ENCODE measurements around the gene LEMD2. TPM values are rescaled to one million over a fixed set of nuclear protein-coding genes. Genes with fewer than 3 reads are reported as not detected.

Gene LEMD2
- total RNA-seq, 1 experiment from 2014 or later: 43.9 TPM

DNA sequence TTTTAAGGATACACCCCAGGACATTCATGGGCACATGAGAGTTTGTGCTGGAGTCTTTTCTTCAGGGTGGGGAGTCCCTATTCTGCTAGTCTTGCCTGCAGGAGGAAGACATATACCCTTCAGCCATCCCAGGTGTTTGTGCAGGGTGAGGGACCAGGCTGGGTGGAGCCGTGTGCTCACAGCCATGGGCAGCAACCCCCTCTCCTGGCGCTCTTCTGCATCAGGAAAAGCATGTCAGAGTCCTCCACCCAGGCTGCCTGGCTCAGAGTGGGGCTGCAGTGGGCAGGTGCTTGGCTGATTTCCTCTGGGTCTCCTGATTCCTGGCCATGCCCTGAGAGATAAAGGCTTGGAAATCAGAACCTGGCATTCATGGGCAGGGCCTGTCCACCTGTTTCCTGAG lies 37.6 kb upstream of the LEMD2 start:
- no peak overlapping the region for H3K4me3 ChIP-seq (replicated peaks in 1 of 2; ENCODE audit: low read depth in 1 of 2, low read length in 2 of 2)
- H3K4me2 ChIP-seq (ENCODE audit: low read length): no peak overlapping the region
- DNase-seq (ENCODE audit: low read depth, low spot score) (no peak), ATAC-seq (no peak)
- ChIA-PET POLR2A (no interaction called here), CTCF (no interaction called here), RAD21 (ENCODE audit: low non-redundant PET in 1 of 2, low total read pairs in 2 of 2, uncharacterized antibody in 2 of 2, unreplicated experiment in 2 of 2) (no interaction called here)
- H3K9me3 ChIP-seq (ENCODE audit: control insufficient read depth in 1 of 2, insufficient read depth in 1 of 2, low read depth in 1 of 2, low read length in 2 of 2): no peaks in the 10 kb centered on the region
- no peaks in the 10 kb centered on the region for H3K9me2 ChIP-seq (ENCODE audit: insufficient read depth)
- H3K9ac ChIP-seq (ENCODE audit: low read length): no peak overlapping the region
- 0 out of 2 replicates have a peak, but pooled peaks cover 3% of the 10 kb centered on the region for H3K27me3 ChIP-seq (ENCODE audit: insufficient read depth, low read length)
- intact Hi-C loops (cut with micrococcal nuclease): no loop called here
- no peak overlapping the region for H2AFZ ChIP-seq (ENCODE audit: low read depth, low read length, poor library complexity, severe bottlenecking)
- H3K79me2 ChIP-seq (ENCODE audit: insufficient read depth, low read length): no peaks in the 10 kb centered on the region
- peaks cover 0 to 26% of the 10 kb centered on the region in 2 experiments; a peak in 3 of 4 replicates for H3K4me1 ChIP-seq (ENCODE audit: control insufficient read depth in 1 of 2, insufficient read depth in 2 of 2, low read length in 2 of 2)
- no TSS peak for BruUV-seq (replicated peaks)
- TF ChIP-seq ZFX (IDR thresholded peaks at IDR 0.05) (no peak), RAD21 (IDR thresholded peaks at IDR 0.05; ENCODE audit: low read depth) (peak; percentile 40; the same call in 1 of the 2 replicates)
- no peaks in the 10 kb centered on the region for H4K20me1 ChIP-seq (ENCODE audit: insufficient read depth)
- H3K27ac ChIP-seq (ENCODE audit: low read depth, low read length): no peak overlapping the region
- no peaks in the 10 kb centered on the region for H3K36me3 ChIP-seq (ENCODE audit: control insufficient read depth in 1 of 2, insufficient read depth in 2 of 2, low read length in 2 of 2)

DNA sequence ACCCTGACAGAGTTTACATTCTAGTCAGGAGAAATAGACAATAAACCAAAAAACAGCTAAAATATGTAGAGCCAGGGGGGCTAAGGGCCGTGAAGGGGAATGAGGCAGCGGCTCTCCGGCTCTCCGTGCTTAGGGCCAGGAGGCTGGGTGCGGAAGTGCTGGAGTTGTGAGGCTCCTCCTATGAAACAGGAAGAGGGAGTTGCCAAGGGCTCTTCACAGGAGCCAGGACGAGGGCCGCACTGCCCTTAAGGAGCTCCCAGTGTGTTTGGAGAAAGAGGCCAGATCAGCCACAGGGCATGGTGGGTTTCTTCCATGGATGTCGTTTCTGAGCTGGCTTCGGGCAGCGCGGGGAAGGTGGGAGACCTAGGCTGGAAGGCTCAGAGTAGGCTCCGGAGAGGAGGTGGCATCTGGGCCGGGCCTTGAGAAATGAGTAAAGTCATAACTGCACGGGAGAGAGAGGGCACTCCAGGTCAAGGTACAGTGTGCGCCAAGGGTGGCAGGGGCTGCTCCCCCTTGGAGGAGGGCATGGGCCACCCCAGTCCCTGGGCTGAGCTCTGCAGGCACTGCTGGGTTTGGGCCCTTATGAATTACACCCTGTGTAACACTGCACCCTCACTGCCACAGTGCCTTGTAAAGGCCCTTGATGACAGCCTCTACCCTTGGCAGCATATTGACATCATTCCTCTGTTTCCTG lies 35.7 kb upstream of the LEMD2 start:
- intact Hi-C loops (cut with micrococcal nuclease): no loop called here
- ChIA-PET CTCF (no interaction called here), POLR2A (no interaction called here), RAD21 (ENCODE audit: low non-redundant PET in 1 of 2, low total read pairs in 2 of 2, uncharacterized antibody in 2 of 2, unreplicated experiment in 2 of 2) (no interaction called here)
- H3K4me3 ChIP-seq (replicated peaks in 1 of 2; ENCODE audit: low read depth in 1 of 2, low read length in 2 of 2): peak overlapping the region; percentile 46 to 53
- H3K4me1 ChIP-seq (ENCODE audit: control insufficient read depth in 1 of 2, insufficient read depth in 2 of 2, low read length in 2 of 2): peaks cover 0 to 26% of the 10 kb centered on the region in 2 experiments; a peak in 3 of 4 replicates
- H2AFZ ChIP-seq (ENCODE audit: low read depth, low read length, poor library complexity, severe bottlenecking): no peak overlapping the region
- H3K27me3 ChIP-seq (ENCODE audit: insufficient read depth, low read length): no peaks in the 10 kb centered on the region
- peak; percentile 69 for ATAC-seq
- no peaks in the 10 kb centered on the region for H3K36me3 ChIP-seq (ENCODE audit: control insufficient read depth in 1 of 2, insufficient read depth in 2 of 2, low read length in 2 of 2)
- no peaks in the 10 kb centered on the region for H3K9me2 ChIP-seq (ENCODE audit: insufficient read depth)
- no peaks in the 10 kb centered on the region for H3K9me3 ChIP-seq (ENCODE audit: control insufficient read depth in 1 of 2, insufficient read depth in 1 of 2, low read depth in 1 of 2, low read length in 2 of 2)
- peak overlapping the region; percentile 63 for H3K4me2 ChIP-seq (ENCODE audit: low read length)
- no peaks in the 10 kb centered on the region for H4K20me1 ChIP-seq (ENCODE audit: insufficient read depth)
- BruUV-seq (replicated peaks): no TSS peak
- H3K9ac ChIP-seq (ENCODE audit: low read length): peak overlapping the region; percentile 46
- H3K79me2 ChIP-seq (ENCODE audit: insufficient read depth, low read length): no peaks in the 10 kb centered on the region
- peak overlapping the region; percentile 63 for H3K27ac ChIP-seq (ENCODE audit: low read depth, low read length)
- DNase-seq (ENCODE audit: low read depth, low spot score): peak; percentile 18
- TF ChIP-seq JUND (IDR thresholded peaks at IDR 0.05) (no peak), ZFX (IDR thresholded peaks at IDR 0.05) (peak; percentile 51; the same call in 1 of the 2 replicates), POLR2A (IDR thresholded peaks at IDR 0.05; ENCODE audit: borderline replicate concordance, extremely low read depth, insufficient read depth, insufficient read length) (no peak), EZH2 (IDR thresholded peaks at IDR 0.05) (no peak), ELF1 (IDR thresholded peaks at IDR 0.05; ENCODE audit: borderline replicate concordance, low read depth) (no peak; the same call in 1 of the 2 replicates), RAD21 (IDR thresholded peaks at IDR 0.05; ENCODE audit: low read depth) (0 out of 2 replicates have a peak, but pooled peaks have one; percentile 15), CEBPB (IDR thresholded peaks at IDR 0.05; ENCODE audit: low read depth) (no peak), ZNF274 (IDR thresholded peaks at IDR 0.05; ENCODE audit: low read depth, low read length) (no peak), YY1 (IDR thresholded peaks at IDR 0.05; ENCODE audit: extremely low read depth, insufficient replicate concordance, low read depth, low read length) (no peak), SRF (IDR thresholded peaks at IDR 0.05; ENCODE audit: low read depth) (no peak)
- TF ChIP-seq, protein P1, sequence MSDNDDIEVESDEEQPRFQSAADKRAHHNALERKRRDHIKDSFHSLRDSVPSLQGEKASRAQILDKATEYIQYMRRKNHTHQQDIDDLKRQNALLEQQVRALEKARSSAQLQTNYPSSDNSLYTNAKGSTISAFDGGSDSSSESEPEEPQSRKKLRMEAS (IDR thresholded peaks at IDR 0.05): no peak
- TF ChIP-seq, protein P2, sequence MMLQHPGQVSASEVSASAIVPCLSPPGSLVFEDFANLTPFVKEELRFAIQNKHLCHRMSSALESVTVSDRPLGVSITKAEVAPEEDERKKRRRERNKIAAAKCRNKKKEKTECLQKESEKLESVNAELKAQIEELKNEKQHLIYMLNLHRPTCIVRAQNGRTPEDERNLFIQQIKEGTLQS (IDR thresholded peaks at IDR 0.05): no peak
- TF ChIP-seq, protein P3, sequence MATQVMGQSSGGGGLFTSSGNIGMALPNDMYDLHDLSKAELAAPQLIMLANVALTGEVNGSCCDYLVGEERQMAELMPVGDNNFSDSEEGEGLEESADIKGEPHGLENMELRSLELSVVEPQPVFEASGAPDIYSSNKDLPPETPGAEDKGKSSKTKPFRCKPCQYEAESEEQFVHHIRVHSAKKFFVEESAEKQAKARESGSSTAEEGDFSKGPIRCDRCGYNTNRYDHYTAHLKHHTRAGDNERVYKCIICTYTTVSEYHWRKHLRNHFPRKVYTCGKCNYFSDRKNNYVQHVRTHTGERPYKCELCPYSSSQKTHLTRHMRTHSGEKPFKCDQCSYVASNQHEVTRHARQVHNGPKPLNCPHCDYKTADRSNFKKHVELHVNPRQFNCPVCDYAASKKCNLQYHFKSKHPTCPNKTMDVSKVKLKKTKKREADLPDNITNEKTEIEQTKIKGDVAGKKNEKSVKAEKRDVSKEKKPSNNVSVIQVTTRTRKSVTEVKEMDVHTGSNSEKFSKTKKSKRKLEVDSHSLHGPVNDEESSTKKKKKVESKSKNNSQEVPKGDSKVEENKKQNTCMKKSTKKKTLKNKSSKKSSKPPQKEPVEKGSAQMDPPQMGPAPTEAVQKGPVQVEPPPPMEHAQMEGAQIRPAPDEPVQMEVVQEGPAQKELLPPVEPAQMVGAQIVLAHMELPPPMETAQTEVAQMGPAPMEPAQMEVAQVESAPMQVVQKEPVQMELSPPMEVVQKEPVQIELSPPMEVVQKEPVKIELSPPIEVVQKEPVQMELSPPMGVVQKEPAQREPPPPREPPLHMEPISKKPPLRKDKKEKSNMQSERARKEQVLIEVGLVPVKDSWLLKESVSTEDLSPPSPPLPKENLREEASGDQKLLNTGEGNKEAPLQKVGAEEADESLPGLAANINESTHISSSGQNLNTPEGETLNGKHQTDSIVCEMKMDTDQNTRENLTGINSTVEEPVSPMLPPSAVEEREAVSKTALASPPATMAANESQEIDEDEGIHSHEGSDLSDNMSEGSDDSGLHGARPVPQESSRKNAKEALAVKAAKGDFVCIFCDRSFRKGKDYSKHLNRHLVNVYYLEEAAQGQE (IDR thresholded peaks at IDR 0.05; ENCODE audit: low read depth): no peak
- TF ChIP-seq, protein P4, sequence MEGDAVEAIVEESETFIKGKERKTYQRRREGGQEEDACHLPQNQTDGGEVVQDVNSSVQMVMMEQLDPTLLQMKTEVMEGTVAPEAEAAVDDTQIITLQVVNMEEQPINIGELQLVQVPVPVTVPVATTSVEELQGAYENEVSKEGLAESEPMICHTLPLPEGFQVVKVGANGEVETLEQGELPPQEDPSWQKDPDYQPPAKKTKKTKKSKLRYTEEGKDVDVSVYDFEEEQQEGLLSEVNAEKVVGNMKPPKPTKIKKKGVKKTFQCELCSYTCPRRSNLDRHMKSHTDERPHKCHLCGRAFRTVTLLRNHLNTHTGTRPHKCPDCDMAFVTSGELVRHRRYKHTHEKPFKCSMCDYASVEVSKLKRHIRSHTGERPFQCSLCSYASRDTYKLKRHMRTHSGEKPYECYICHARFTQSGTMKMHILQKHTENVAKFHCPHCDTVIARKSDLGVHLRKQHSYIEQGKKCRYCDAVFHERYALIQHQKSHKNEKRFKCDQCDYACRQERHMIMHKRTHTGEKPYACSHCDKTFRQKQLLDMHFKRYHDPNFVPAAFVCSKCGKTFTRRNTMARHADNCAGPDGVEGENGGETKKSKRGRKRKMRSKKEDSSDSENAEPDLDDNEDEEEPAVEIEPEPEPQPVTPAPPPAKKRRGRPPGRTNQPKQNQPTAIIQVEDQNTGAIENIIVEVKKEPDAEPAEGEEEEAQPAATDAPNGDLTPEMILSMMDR (IDR thresholded peaks at IDR 0.05 in 2 of 3, conservative IDR thresholded peaks at IDR 0.05 in 1 of 3; ENCODE audit: borderline replicate concordance in 1 of 3, insufficient read depth in 1 of 3, low read depth in 2 of 3, low read length in 2 of 3): no peak
